Hepatic stellate cell (primary cell): ENCODE data around the gene DNAH11.
"Not testable (repeated sequence)": the region's sequence is repeated elsewhere in the genome, so short reads cannot be mapped to it uniquely, and the experiment has no call there.

Source experiments
- DNase-seq: peaks from one replicate; pipeline ENCODE4 v3.0.0; 2011; ENCODE audit warnings: low spot score

Gene DNAH11

GRCh38 chr7:21926448-21926847 is 383.6 kb downstream of the DNAH11 start:
- DNase-seq, result no peak

- no peak for DNase-seq
Observed at GRCh38 chr7:21927693-21928092, 384.9 kb downstream of the DNAH11 start.

- not testable (repeated sequence) for DNase-seq
Observed at GRCh38 chr7:21933293-21933692, 390.5 kb downstream of the DNAH11 start.

- no peak for DNase-seq
Observed at GRCh38 chr7:21934808-21935207, 392.0 kb downstream of the DNAH11 start.

GRCh38 chr7:21938463-21938862 is 395.6 kb downstream of the DNAH11 start:
- DNase-seq, result no peak

- no peak for DNase-seq
Observed at GRCh38 chr7:21939136-21939857, 396.5 kb downstream of the DNAH11 start.

GRCh38 chr7:21939858-21940372 is 397.1 kb downstream of the DNAH11 start:
- DNase-seq, result no peak

- DNase-seq, result no peak
Observed at GRCh38 chr7:21941611-21942141, 398.8 kb downstream of the DNAH11 start.

- no peak for DNase-seq
Observed at GRCh38 chr7:21942955-21943354, 400.1 kb downstream of the DNAH11 start.

GRCh38 chr7:21943436-21943835 is 400.6 kb downstream of the DNAH11 start:
- DNase-seq, result no peak

GRCh38 chr7:21944616-21945453 is 402.0 kb downstream of the DNAH11 start:
- no peak for DNase-seq

GRCh38 chr7:21945454-21946221 is 402.8 kb downstream of the DNAH11 start, which contains the start of gene CDCA7L:
Gene CDCA7L (minus strand): TSS chr7:21945899. CDS start chr7:21945804, 95 bp downstream.
- peak; percentile 86 for DNase-seq

GRCh38 chr7:21946222-21946709 is 403.4 kb downstream of the DNAH11 start:
- no peak for DNase-seq

- no peak for DNase-seq
Observed at GRCh38 chr7:21947056-21947455, 404.2 kb downstream of the DNAH11 start.

GRCh38 chr7:21947946-21948345 is 405.1 kb downstream of the DNAH11 start:
- no peak for DNase-seq

GRCh38 chr7:21948364-21948763 is 405.5 kb downstream of the DNAH11 start:
- DNase-seq, result no peak

- DNase-seq, result no peak
Observed at GRCh38 chr7:21948887-21949540, 406.2 kb downstream of the DNAH11 start.
